ENCODE data around the gene NOXA1.

GRCh38 chr9:137392232-137393007 lies 30.8 kb upstream of the NOXA1 start:
- TF ChIP-seq ZBTB17 (CRISPR knock-in tag; IDR thresholded peaks at IDR 0.05): no peak
- TF ChIP-seq CTCF (IDR thresholded peaks at IDR 0.05 in 2 of 3, conservative IDR thresholded peaks at IDR 0.05 in 1 of 3; ENCODE audit: insufficient read depth in 2 of 3, low read depth in 1 of 3, low read length in 3 of 3): no peak
- no peak for TF ChIP-seq GATA2 (CRISPR knock-in tag; IDR thresholded peaks at IDR 0.05)
